Brain microvascular endothelial cell (primary cell): ENCODE data around the gene KRTAP1-1.
A peak's percentile ranks its signal among the peaks of the same experiment; 100 is the strongest.
"Not testable (repeated sequence)": the region's sequence is repeated elsewhere in the genome, so short reads cannot be mapped to it uniquely, and the experiment has no call there.

Experiments used
- DNase-seq: peaks from one replicate; pipeline ENCODE4 v3.0.0-alpha.2; 2020
- H3K27ac ChIP-seq: fragments of 250-450 bp; sonication (Bioruptor Pico); 2 replicates; pipeline ENCODE4 v1.5.1; 2020; ENCODE audit warnings: mild to moderate bottlenecking, moderate library complexity
- H3K27me3 ChIP-seq: fragments of 250-450 bp; sonication (Bioruptor Pico); replicated peaks from 2 replicates; pipeline ENCODE4 v1.5.1; 2020; ENCODE audit warnings: mild to moderate bottlenecking
- H3K36me3 ChIP-seq: fragments of 250-450 bp; sonication (Bioruptor Pico); replicated peaks from 2 replicates; pipeline ENCODE4 v1.5.1; 2020; ENCODE audit warnings: mild to moderate bottlenecking
- H3K4me3 ChIP-seq: 2 replicates; pipeline ENCODE4 v1.5.1; 2011; ENCODE audit warnings: low read depth, mild to moderate bottlenecking, control low read depth, low read length, moderate library complexity
- in situ Hi-C: cut with HindIII; loops from 2 replicates; pipeline ENCODE4 v1.10.0; 2017; ENCODE audit warnings: low sequenced_read_pairs, low pct_ligation_motif_present
- TF ChIP-seq, protein P1 (sequence below): IDR thresholded peaks from 2 replicates; pipeline ENCODE4 v1.5.1; 2011; ENCODE audit warnings: low read depth, mild to moderate bottlenecking, moderate library complexity, low read length, control low read depth, inconsistent platforms; ENCODE audit errors: missing control alignments

Gene KRTAP1-1, protein sequence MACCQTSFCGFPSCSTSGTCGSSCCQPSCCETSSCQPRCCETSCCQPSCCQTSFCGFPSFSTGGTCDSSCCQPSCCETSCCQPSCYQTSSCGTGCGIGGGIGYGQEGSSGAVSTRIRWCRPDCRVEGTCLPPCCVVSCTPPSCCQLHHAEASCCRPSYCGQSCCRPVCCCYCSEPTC

DNA sequence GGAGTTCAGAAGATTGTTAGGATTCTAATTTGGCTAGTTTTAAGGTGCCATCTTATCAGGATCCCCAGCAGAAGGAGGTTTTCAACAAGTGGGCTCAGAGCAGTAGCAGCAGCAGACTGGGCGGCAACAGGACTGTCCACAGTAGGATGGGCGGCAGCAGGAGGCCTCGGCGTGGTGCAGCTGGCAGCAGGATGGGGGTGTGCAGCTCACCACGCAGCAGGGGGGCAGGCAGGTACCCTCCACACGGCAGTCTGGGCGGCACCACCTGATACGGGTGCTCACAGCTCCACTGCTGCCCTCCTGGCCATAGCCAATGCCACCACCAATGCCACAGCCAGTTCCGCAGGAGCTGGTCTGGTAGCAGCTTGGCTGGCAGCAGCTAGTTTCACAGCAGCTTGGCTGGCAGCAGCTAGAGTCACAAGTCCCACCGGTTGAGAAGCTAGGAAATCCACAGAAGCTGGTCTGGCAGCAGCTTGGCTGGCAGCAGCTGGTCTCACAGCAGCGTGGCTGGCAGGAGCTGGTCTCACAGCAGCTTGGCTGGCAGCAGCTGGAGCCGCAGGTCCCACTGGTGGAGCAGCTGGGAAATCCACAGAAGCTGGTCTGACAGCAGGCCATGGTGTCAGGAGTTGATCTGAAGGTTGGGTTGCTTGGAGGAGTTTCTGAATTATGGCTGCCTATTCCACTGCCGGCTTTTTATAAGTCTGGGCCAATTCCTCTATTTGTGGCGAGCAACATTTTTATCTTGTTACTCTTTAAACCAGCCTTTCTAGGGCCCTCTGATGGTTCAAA, at the start of gene KRTAP1-1:
TSS of gene KRTAP1-1 (minus strand) at position 668 of the 789 bp plus-strand sequence. CDS start at position 615, 53 bp downstream.
- H3K27me3 ChIP-seq, H3K27ac ChIP-seq, in situ Hi-C loops, H3K36me3 ChIP-seq, DNase-seq, H3K4me3 ChIP-seq: not testable (repeated sequence)

DNA sequence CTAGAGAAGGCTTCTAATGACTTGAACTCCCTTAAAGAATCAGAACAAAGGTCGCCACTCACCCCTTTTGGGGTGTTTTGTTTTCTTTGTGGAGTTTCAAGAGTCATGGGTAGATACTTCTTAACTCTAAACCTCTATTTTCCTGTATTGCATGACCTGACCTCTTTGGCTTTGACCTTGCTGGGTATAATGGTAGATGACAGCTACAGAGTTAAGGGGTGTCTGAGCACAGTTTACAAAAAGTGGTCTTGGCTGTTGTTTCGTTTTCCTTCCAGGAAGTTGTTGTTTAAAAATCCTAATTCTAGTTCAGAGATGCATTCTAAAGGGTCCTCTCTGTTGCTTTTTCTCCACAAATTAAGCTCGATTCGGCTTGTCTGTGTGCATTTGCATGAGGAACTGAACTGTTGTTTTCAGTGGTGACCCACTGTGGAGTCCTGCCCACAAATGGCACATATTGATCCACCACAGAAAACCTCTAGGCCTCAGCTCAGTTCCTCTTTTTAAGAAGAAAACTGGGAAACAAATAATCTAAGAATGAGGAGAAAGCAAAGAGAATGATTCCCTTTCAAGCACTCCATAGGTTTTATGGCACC, 47.6 kb upstream of the KRTAP1-1 start:
- H3K4me3 ChIP-seq, H3K27ac ChIP-seq, H3K36me3 ChIP-seq, H3K27me3 ChIP-seq, in situ Hi-C loops, DNase-seq: not testable (repeated sequence)

DNA sequence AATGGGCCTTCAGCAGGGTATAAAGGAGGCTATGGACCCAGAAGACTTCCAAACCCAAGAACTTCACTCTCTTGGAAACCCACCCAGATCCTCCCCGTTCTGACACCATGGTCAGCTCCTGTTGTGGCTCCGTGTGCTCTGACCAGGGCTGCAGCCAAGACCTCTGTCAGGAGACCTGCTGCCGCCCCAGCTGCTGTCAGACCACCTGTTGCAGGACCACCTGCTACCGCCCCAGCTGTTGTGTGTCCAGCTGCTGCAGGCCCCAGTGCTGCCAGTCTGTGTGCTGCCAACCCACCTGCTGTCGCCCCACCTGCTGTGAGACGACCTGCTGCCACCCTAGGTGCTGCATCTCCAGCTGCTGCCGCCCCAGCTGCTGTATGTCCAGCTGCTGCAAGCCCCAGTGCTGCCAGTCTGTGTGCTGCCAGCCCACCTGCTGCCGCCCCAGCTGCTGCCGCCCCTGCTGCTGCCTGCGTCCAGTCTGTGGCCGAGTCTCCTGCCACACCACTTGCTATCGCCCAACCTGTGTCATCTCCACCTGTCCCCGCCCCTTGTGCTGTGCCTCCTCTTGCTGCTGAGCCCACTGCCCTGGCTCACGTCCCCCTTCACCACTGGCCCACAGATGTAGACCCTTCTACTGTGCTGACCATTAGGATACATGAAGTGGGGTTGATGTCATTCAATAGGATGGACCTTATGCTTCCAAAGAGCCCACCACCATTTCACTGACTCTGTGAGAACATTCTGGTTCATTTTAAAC, 43.0 kb upstream of the KRTAP1-1 start, which contains the start of gene KRTAP4-7:
TSS of gene KRTAP4-7 (plus strand) at position 51 of the 757 bp plus-strand sequence. CDS start at position 108, 57 bp downstream.
- DNase-seq, in situ Hi-C loops, H3K36me3 ChIP-seq: not testable (repeated sequence)

DNA sequence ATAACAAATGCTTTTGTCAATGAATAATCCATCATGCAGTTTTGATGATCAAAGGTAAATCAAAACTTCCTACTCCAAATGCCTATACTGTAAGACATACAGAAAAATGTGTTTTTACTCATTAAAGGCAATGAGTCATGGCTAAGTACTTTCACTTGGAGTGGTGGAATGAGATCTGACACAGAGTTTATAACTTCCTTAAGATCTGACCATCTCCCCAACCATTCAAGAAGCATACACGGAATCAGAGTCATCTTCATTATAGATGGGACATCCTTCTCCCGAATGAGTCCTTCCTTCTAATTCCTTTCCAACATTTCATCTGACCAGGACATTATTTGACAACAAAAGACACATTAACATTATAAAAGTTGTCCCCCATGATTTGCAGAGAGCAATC, 42.2 kb upstream of the KRTAP1-1 start:
- H3K36me3 ChIP-seq, H3K4me3 ChIP-seq, in situ Hi-C loops, H3K27me3 ChIP-seq, H3K27ac ChIP-seq: not testable (repeated sequence)
- peak; percentile 21 for DNase-seq

More for the DNA sequence above, 43.0 kb upstream of the KRTAP1-1 start, which contains the start of gene KRTAP4-7:
- not testable (repeated sequence) for H3K27me3 ChIP-seq, H3K27ac ChIP-seq, H3K4me3 ChIP-seq

DNA sequence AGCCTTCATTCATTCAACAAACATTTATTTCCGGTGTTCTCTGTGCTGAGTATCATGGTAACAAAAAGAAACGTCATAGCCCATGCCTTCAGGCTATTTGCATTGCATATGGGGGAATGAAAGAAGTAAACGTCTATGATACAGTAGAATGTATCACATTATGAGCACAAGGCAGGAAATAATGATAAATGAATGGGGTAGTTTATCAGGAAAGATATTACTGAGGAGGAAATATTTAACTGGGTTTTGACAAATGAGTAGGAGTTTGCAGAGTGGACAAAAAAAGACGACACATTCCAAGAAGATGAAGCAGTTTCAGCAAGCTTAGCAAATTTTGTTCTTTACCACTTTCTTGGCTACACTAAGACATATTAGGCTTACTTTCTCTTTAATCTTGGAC, 41.4 kb upstream of the KRTAP1-1 start:
- no peak for DNase-seq
- H3K27ac ChIP-seq: no peak overlapping the region
- TF ChIP-seq, protein P1, sequence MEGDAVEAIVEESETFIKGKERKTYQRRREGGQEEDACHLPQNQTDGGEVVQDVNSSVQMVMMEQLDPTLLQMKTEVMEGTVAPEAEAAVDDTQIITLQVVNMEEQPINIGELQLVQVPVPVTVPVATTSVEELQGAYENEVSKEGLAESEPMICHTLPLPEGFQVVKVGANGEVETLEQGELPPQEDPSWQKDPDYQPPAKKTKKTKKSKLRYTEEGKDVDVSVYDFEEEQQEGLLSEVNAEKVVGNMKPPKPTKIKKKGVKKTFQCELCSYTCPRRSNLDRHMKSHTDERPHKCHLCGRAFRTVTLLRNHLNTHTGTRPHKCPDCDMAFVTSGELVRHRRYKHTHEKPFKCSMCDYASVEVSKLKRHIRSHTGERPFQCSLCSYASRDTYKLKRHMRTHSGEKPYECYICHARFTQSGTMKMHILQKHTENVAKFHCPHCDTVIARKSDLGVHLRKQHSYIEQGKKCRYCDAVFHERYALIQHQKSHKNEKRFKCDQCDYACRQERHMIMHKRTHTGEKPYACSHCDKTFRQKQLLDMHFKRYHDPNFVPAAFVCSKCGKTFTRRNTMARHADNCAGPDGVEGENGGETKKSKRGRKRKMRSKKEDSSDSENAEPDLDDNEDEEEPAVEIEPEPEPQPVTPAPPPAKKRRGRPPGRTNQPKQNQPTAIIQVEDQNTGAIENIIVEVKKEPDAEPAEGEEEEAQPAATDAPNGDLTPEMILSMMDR: no peak
- no peaks in the 10 kb centered on the region for H3K27me3 ChIP-seq
- H3K4me3 ChIP-seq: no peak overlapping the region
- in situ Hi-C loops: no loop called here
- no peaks in the 10 kb centered on the region for H3K36me3 ChIP-seq

DNA sequence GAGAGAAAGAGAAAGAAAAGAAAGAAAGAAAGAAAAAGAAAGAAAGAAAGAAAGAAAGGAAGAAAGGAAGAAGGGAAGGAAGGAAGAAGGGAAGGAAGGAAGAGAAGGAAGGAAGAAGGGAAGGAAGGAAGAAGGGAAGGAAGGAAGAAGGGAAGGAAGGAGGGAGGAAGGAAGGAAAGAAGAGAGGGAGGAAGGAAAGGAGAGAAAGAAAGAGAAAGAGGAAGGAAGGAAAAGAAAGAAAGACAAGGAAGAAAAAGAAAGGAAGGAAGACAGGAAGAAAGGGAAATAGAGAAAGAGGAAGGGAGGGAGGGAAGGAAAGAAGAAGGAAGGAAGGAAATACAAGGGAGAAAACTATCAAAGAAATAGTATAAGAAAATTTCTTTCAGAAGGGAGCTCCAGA, 35.5 kb upstream of the KRTAP1-1 start:
- Histone ChIP-seq H3K4me3 (no peak overlapping the region), H3K27ac (no peak overlapping the region), H3K27me3 (no peaks in the 10 kb centered on the region), H3K36me3 (no peaks in the 10 kb centered on the region)
- DNase-seq: no peak
- in situ Hi-C loops: no loop called here
- TF ChIP-seq, protein P1: no peak

DNA sequence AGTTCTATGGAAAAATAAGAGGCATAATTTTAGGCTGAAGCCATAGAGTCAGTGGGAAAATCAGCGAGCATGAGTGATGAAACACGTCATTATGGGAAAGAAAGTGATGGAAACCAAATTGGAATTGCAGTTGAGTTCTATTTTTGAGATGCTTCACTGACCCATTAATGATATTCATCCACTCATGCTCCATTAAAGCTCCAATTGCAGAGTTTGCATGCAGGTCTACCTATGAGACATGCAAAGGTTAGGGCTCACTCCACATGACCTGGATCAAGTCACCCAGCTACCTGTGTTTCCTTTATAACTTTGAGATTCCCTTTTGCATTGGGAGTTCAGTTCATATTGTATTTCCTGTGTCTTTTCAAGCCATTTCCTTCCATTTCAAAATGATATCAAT, 32.4 kb upstream of the KRTAP1-1 start:
- DNase-seq: no peak
- H3K36me3 ChIP-seq: no peaks in the 10 kb centered on the region
- no peaks in the 10 kb centered on the region for H3K27me3 ChIP-seq
- in situ Hi-C loops: no loop called here
- no peak overlapping the region for H3K4me3 ChIP-seq
- TF ChIP-seq, protein P1: no peak
- no peak overlapping the region for H3K27ac ChIP-seq
